Thoracic aorta (tissue), 2 donors: Measurements from ENCODE around the gene TYK2. TPM values are rescaled to one million over a fixed set of nuclear protein-coding genes. Genes with fewer than 3 reads are reported as not detected.

Experiments
- ATAC-seq: fragments of 150-250 bp; one replicate; pipeline ENCODE4 v1.8.0; 2017; ENCODE audit warnings: low read depth; ENCODE audit not compliant: insufficient number of reproducible peaks, low FRiP score
- DNase-seq: peaks from one replicate; pipeline ENCODE4 v3.0.0-alpha.2; 2020; ENCODE audit warnings: low spot score
- H3K27ac ChIP-seq, 2 donors: fragments of 200-600 bp; sonication (generic); 1 replicate in 1 of 2; 2 replicates in 1 of 2; pipeline ENCODE4 v1.5.1; 2016; ENCODE audit warnings: mild to moderate bottlenecking in 2 of 2, moderate library complexity in 2 of 2
- H3K27me3 ChIP-seq: fragments of 200-600 bp; sonication (generic); replicated peaks from 2 replicates; pipeline ENCODE4 v1.6.0; 2016; ENCODE audit warnings: mild to moderate bottlenecking; ENCODE audit not compliant: insufficient read depth
- H3K36me3 ChIP-seq: fragments of 200-600 bp; sonication (generic); one replicate; pipeline ENCODE4 v1.5.1; 2016
- H3K4me1 ChIP-seq, 2 donors: fragments of 200-600 bp; sonication (generic); 1 replicate in 1 of 2; 2 replicates in 1 of 2; pipeline versions ENCODE4 v1.5.1 to v1.6.0; 2016; ENCODE audit warnings: low read depth in 2 of 2, mild to moderate bottlenecking in 1 of 2; ENCODE audit not compliant: control insufficient read depth in 1 of 2
- H3K4me3 ChIP-seq: fragments of 200-600 bp; sonication (generic); 2 replicates; pipeline ENCODE4 v1.5.1; 2016; ENCODE audit warnings: mild to moderate bottlenecking
- H3K9me3 ChIP-seq: fragments of 200-600 bp; sonication (generic); 2 replicates; pipeline ENCODE4 v1.5.1; 2016
- total RNA-seq, 2 donors: library from RNA; depleted of rRNA; stranded (reverse); fragments of >200 nt; gene quantifications; one replicate each; pipeline versions ENCODE4 v1.1.0 to v1.2.3, GENCODE V29; 2016
- TF ChIP-seq, protein P1 (sequence below): fragments of 200-600 bp; sonication (generic); IDR thresholded peaks from one replicate; pipeline ENCODE4 v1.5.1; 2019; ENCODE audit warnings: antibody characterized with exemption

Gene TYK2
- total RNA-seq, 2 donors from 2014 or later, result 79.3 to 96.7 TPM

DNA sequence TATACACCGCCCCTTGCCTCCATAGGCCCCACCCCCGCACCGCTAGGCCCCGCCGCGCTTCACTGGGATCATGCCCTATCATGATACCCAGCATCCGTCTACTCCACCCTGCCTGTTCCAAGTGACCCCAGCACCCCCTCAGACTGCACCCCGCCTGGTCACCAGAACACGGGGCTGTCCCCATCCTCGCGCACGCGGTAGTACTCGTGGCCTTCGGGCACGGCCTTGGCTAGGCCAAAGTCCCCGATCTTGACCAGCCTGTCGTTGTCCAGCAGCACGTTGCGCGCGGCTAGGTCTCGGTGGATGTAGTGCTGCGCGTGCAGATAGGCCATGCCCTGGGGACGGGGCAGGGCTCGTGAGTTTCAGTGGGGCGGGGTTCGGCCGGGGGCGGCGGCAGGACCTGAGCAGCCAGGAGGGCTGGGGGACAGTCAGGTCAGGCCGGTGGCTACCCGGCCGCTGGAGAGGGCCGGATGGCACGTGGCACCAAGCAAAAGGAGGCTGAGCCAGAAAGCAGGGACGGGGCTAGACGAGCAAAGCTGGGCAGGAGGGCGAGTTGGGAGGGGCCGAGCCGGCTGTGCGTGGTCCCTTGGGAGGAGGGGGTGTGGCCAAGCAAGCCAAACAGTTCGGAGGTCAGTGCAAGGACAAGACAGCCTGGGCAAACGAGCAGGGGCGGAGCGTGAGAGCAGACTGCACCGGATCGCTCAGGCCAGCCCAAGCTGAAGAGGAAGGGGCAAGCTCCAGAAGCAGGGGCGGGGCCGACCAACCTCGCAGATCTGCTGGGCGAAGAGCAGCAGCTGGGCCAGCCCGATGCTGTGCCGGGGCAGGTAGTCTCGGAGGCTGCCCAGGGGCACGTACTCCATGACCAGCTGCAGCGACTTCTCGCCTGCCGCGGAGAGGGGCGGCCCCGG, 27.4 kb downstream of the TYK2 start:
- TF ChIP-seq, protein P1, sequence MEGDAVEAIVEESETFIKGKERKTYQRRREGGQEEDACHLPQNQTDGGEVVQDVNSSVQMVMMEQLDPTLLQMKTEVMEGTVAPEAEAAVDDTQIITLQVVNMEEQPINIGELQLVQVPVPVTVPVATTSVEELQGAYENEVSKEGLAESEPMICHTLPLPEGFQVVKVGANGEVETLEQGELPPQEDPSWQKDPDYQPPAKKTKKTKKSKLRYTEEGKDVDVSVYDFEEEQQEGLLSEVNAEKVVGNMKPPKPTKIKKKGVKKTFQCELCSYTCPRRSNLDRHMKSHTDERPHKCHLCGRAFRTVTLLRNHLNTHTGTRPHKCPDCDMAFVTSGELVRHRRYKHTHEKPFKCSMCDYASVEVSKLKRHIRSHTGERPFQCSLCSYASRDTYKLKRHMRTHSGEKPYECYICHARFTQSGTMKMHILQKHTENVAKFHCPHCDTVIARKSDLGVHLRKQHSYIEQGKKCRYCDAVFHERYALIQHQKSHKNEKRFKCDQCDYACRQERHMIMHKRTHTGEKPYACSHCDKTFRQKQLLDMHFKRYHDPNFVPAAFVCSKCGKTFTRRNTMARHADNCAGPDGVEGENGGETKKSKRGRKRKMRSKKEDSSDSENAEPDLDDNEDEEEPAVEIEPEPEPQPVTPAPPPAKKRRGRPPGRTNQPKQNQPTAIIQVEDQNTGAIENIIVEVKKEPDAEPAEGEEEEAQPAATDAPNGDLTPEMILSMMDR, result no peak
- no peak overlapping the region for H3K27ac ChIP-seq
- DNase-seq (no peak), ATAC-seq (no peak)
- H3K4me3 ChIP-seq, result no peak overlapping the region
- no peaks in the 10 kb centered on the region for H3K27me3 ChIP-seq
- no peaks in the 10 kb centered on the region for H3K9me3 ChIP-seq
- no peaks in the 10 kb centered on the region for H3K4me1 ChIP-seq
- peaks cover 42% of the 10 kb centered on the region for H3K36me3 ChIP-seq

DNA sequence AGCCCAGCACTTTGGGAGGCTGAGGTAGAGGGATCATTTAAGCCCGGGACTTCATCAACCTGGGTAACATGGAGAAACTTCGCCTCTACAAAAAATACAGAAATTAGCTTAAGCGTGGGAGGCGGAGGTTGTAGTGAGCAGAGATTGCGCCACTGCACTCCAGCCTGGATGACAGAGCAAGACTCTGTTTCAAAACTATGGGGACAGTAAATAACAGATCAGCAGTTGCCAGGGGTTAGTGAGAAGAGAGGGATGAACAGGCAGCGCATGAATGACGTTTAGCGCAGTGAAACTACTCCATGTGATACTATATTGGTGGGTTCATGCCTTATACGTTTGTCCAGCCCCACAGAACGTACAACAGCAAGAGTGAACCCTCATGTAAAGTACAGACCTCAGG, 33.9 kb downstream of the TYK2 start:
- H3K27me3 ChIP-seq, result no peaks in the 10 kb centered on the region
- H3K36me3 ChIP-seq, result peaks cover 11% of the 10 kb centered on the region
- H3K4me3 ChIP-seq, result no peak overlapping the region
- TF ChIP-seq, protein P1, result no peak
- DNase-seq (no peak), ATAC-seq (no peak)
- H3K9me3 ChIP-seq, result no peaks in the 10 kb centered on the region
- H3K4me1 ChIP-seq, result no peaks in the 10 kb centered on the region
- H3K27ac ChIP-seq, result no peak overlapping the region

DNA sequence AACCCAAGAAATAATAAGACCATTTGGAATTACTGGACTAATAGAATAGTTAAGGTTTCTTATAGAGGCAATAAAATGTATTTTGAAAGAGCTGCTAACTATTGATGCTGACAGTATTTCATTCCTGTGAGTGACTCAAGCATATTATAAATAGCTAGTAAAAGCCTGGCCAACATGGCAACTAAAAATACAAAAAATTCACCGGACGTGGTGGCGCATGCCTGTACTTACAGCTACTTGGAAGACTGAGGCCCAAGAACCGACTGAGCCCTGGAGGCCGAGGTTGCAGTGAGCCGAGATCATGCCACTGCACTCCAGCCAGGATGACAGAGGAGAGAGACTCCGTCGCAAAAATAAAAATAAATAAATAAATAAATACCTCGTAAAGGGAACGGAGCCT, 35.6 kb downstream of the TYK2 start:
- Histone ChIP-seq H3K27ac (peak overlapping the region in 1 of 2 donors; percentile 75), H3K4me3 (no peak overlapping the region), H3K9me3 (no peaks in the 10 kb centered on the region), H3K27me3 (no peaks in the 10 kb centered on the region), H3K36me3 (peaks cover 2% of the 10 kb centered on the region), H3K4me1 (no peaks in the 10 kb centered on the region)
- ATAC-seq (peak; percentile 56), DNase-seq (no peak)
- TF ChIP-seq, protein P1, result no peak

DNA sequence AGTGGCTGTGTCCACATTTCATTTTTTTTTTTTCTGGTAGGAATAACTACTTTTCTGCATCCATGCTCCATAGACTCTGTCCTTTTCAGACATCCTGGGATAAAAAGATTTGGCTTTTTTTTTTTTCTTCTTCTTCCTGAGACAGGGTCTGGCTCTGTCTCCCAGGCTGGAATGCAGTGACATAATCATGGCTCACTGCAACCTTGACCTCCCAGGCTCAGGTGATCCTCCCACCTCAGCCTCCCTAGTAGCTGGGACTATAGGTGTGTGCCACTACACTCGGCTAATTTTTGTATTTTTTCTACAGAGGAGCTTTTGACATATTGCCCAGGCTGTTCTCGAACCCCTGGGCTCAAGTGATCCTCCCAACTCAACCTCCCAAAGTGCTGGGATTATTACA, 36.9 kb downstream of the TYK2 start:
- Histone ChIP-seq H3K4me1 (no peaks in the 10 kb centered on the region), H3K36me3 (no peaks in the 10 kb centered on the region), H3K27me3 (no peaks in the 10 kb centered on the region), H3K27ac (peak overlapping the region in 1 of 2 donors; percentile 75), H3K4me3 (no peak overlapping the region), H3K9me3 (no peaks in the 10 kb centered on the region)
- no peak for DNase-seq
- ATAC-seq, result no peak
- TF ChIP-seq, protein P1, result no peak

DNA sequence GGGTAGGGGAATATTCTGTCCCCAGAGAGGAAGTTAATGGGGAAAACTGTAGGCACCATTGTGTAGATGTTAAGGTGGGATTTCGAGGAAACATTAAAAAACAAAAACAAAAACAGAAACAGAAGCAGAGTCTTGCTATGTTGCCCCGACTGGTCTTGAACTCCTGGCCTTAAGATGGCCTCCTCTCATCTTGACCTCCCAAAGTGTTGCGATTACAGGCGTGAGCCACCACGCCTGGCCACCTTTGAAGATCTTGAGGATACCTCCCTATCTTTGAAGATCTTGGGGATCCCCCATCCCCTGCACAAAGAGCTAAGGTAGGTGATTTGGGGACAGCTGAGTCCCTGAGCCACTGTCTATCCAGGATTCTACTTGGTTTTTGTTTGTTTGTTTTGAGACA, 40.4 kb downstream of the TYK2 start:
- H3K27ac ChIP-seq, result no peak overlapping the region
- no peaks in the 10 kb centered on the region for H3K36me3 ChIP-seq
- no peaks in the 10 kb centered on the region for H3K27me3 ChIP-seq
- no peak for DNase-seq
- H3K9me3 ChIP-seq, result no peaks in the 10 kb centered on the region
- TF ChIP-seq, protein P1, result no peak
- no peak overlapping the region for H3K4me3 ChIP-seq
- ATAC-seq, result no peak
- H3K4me1 ChIP-seq, result no peaks in the 10 kb centered on the region
